NK-92 (cell line): ENCODE results near the gene IGF1R.
"Not testable (repeated sequence)": the region's sequence is repeated elsewhere in the genome, so short reads cannot be mapped to it uniquely, and the experiment has no call there.

Experiments
- DNase-seq: peaks from one replicate; lab custom pipeline; 2025; ENCODE audit not compliant: unreplicated experiment; lab: John Stamatoyannopoulos, UW

IGF1R gene

GRCh38 chr15:98955331-98955730, 307.0 kb downstream of the IGF1R start:
- no peak for DNase-seq

GRCh38 chr15:98955961-98956723, 307.8 kb downstream of the IGF1R start:
- no peak for DNase-seq

- DNase-seq, result no peak
These were observed 308.6 kb downstream of the IGF1R start for GRCh38 chr15:98956796-98957553.

GRCh38 chr15:98957655-98958054, 309.3 kb downstream of the IGF1R start:
- DNase-seq, result no peak

- no peak for DNase-seq
These were observed 309.7 kb downstream of the IGF1R start for GRCh38 chr15:98958076-98958475.

- no peak for DNase-seq
These were observed 310.7 kb downstream of the IGF1R start for GRCh38 chr15:98958918-98959639.

- no peak for DNase-seq
These were observed 311.3 kb downstream of the IGF1R start for GRCh38 chr15:98959640-98960007.

- DNase-seq, result no peak
These were observed 312.3 kb downstream of the IGF1R start for GRCh38 chr15:98960555-98961050.

- no peak for DNase-seq
These were observed 315.1 kb downstream of the IGF1R start for GRCh38 chr15:98963444-98963843.

- no peak for DNase-seq
These were observed 316.3 kb downstream of the IGF1R start for GRCh38 chr15:98964466-98965133.

- DNase-seq, result not testable (repeated sequence)
These were observed 316.8 kb downstream of the IGF1R start for GRCh38 chr15:98965134-98965491.

- DNase-seq, result no peak
These were observed 317.3 kb downstream of the IGF1R start for GRCh38 chr15:98965597-98965996.

- no peak for DNase-seq
These were observed 317.9 kb downstream of the IGF1R start for GRCh38 chr15:98966091-98966787.

GRCh38 chr15:98967096-98967495, 318.8 kb downstream of the IGF1R start:
- DNase-seq, result no peak

GRCh38 chr15:98967916-98968315, 319.6 kb downstream of the IGF1R start:
- no peak for DNase-seq

GRCh38 chr15:98968576-98968975, 320.2 kb downstream of the IGF1R start:
- no peak for DNase-seq

- DNase-seq, result no peak
These were observed 320.9 kb downstream of the IGF1R start for GRCh38 chr15:98969126-98969735.

GRCh38 chr15:98970799-98971198, 322.5 kb downstream of the IGF1R start:
- no peak for DNase-seq

- DNase-seq, result no peak
These were observed 328.2 kb downstream of the IGF1R start for GRCh38 chr15:98976500-98976899.

- DNase-seq, result no peak
These were observed 329.1 kb downstream of the IGF1R start for GRCh38 chr15:98977441-98977840.
